GM23338 (cell line): Measurements from ENCODE around the gene TERC. TPM values are rescaled to one million over a fixed set of nuclear protein-coding genes. Genes with fewer than 3 reads are reported as not detected.
A peak's percentile ranks its signal among the peaks of the same experiment; 100 is the strongest.

Source experiments
- ATAC-seq: fragments of 200-7000 bp; cut with Tn5 transposase; 3 replicates; pipeline ENCODE4 v1.9.1; 2020
- DNase-seq: peaks from one replicate; pipeline ENCODE4 v3.0.0-alpha.2; 2015; ENCODE audit warnings: low spot score
- H2AFZ ChIP-seq: fragments of 200-600 bp; sonication (generic); 2 replicates; pipeline ENCODE4 v1.8.0; 2016; ENCODE audit warnings: antibody characterized with exemption, mild to moderate bottlenecking, moderate library complexity
- H3F3A ChIP-seq: fragments of 200-600 bp; sonication (generic); replicated peaks from 2 replicates; pipeline ENCODE4 v1.8.0; 2017; ENCODE audit warnings: antibody characterized with exemption, mixed run types, low read depth
- H3K27ac ChIP-seq: fragments of 200-600 bp; sonication (generic); 2 replicates; pipeline ENCODE4 v1.6.1; 2016; ENCODE audit warnings: low read depth
- H3K27me3 ChIP-seq: fragments of 200-600 bp; sonication (generic); 2 replicates; pipeline ENCODE4 v1.8.0; 2016; ENCODE audit warnings: mild to moderate bottlenecking, mixed run types, moderate library complexity; ENCODE audit not compliant: insufficient read depth
- H3K36me3 ChIP-seq: fragments of 200-600 bp; sonication (generic); 2 replicates; pipeline ENCODE4 v1.8.0; 2016; ENCODE audit warnings: mild to moderate bottlenecking; ENCODE audit not compliant: insufficient read depth
- H3K4me1 ChIP-seq: fragments of 200-600 bp; sonication (generic); 2 replicates; pipeline ENCODE4 v1.8.0; 2016; ENCODE audit warnings: mild to moderate bottlenecking, moderate library complexity; ENCODE audit not compliant: insufficient read depth
- H3K4me2 ChIP-seq: fragments of 200-600 bp; sonication (generic); 2 replicates; pipeline ENCODE4 v1.7.1; 2017; ENCODE audit warnings: mixed run types
- H3K4me3 ChIP-seq: fragments of 200-600 bp; sonication (generic); 2 replicates; pipeline ENCODE4 v1.6.1; 2016; ENCODE audit warnings: mixed run types
- H3K79me2 ChIP-seq: fragments of 200-600 bp; sonication (generic); replicated peaks from 2 replicates; pipeline ENCODE4 v1.8.0; 2017; ENCODE audit warnings: mild to moderate bottlenecking; ENCODE audit not compliant: insufficient read depth
- H3K9me2 ChIP-seq: fragments of 200-600 bp; sonication (generic); 2 replicates; pipeline ENCODE4 v1.8.0; 2017; ENCODE audit not compliant: insufficient read depth
- H4K20me1 ChIP-seq: fragments of 200-600 bp; sonication (generic); replicated peaks from 2 replicates; pipeline ENCODE4 v1.8.0; 2017; ENCODE audit warnings: mild to moderate bottlenecking; ENCODE audit not compliant: insufficient read depth
- H3K27ac Mint-ChIP-seq: 2 replicates; pipeline ENCODE4 v1.8.0; 2020; ENCODE audit warnings: inconsistent platforms, mild to moderate bottlenecking, moderate library complexity, mixed read lengths
- H3K27me3 Mint-ChIP-seq: 3 replicates; pipeline ENCODE4 v1.8.0; 2022; ENCODE audit warnings: low read depth, mild to moderate bottlenecking, moderate library complexity, mixed read lengths, inconsistent platforms; ENCODE audit not compliant: insufficient read depth, poor library complexity
- H3K36me3 Mint-ChIP-seq: 3 replicates; pipeline ENCODE4 v1.8.0; 2021; ENCODE audit warnings: low read depth, mild to moderate bottlenecking, inconsistent platforms, moderate library complexity, mixed read lengths
- H3K4me1 Mint-ChIP-seq: 3 replicates; pipeline ENCODE4 v1.8.0; 2020; ENCODE audit warnings: mild to moderate bottlenecking, inconsistent platforms, mixed read lengths
- H3K4me3 Mint-ChIP-seq: 3 replicates; pipeline ENCODE4 v1.8.0; 2021; ENCODE audit warnings: moderate library complexity, mild to moderate bottlenecking, inconsistent platforms, mixed read lengths
- H3K9me3 Mint-ChIP-seq: 3 replicates; pipeline ENCODE4 v1.8.0; 2020; ENCODE audit warnings: moderate library complexity, mild to moderate bottlenecking, inconsistent platforms, mixed read lengths
- EZH2 ChIP-seq: fragments of 200-600 bp; sonication (generic); IDR thresholded peaks from one replicate; pipeline ENCODE4 v1.8.0; 2017; ENCODE audit warnings: antibody characterized with exemption, mild to moderate bottlenecking, low read depth; ENCODE audit not compliant: unreplicated experiment
- EZH2phosphoT487 ChIP-seq: fragments of 200-600 bp; sonication (generic); IDR thresholded peaks from one replicate; pipeline ENCODE4 v1.8.1; 2018; ENCODE audit warnings: antibody characterized with exemption; ENCODE audit not compliant: unreplicated experiment
- JUNB ChIP-seq: IDR thresholded peaks from one replicate; pipeline ENCODE4 v1.6.1; 2016; ENCODE audit warnings: antibody characterized with exemption; ENCODE audit not compliant: unreplicated experiment
- POLR2AphosphoS5 ChIP-seq: IDR thresholded peaks from 2 replicates; pipeline ENCODE4 v1.6.1; 2016; ENCODE audit warnings: antibody characterized with exemption, low read depth
- STAT1 ChIP-seq: IDR thresholded peaks from one replicate; pipeline ENCODE4 v1.6.1; 2016; ENCODE audit warnings: antibody characterized with exemption; ENCODE audit not compliant: unreplicated experiment
- ZNF114 ChIP-seq: fragments of 250-450 bp; sonication (Bioruptor Pico); IDR thresholded peaks from 2 replicates; pipeline ENCODE4 v1.5.0; 2020; ENCODE audit warnings: mild to moderate bottlenecking, moderate library complexity
- ZNF331 ChIP-seq: fragments of 250-450 bp; sonication (Bioruptor Pico); IDR thresholded peaks from 2 replicates; pipeline ENCODE4 v1.5.0; 2020; ENCODE audit warnings: low read depth, mild to moderate bottlenecking, moderate library complexity
- polyA plus RNA-seq: library from polyadenylated mRNA; unstranded; fragments of >200 nt; fragmentation: Nextera tagmentation; extraction: Ambion mirVana; gene quantifications from 2 replicates; pipeline ENCODE4 v1.2.1, GENCODE V29; 2016
- total RNA-seq: library from RNA; depleted of rRNA; stranded (reverse); fragments of >200 nt; shearing (Covaris generic); gene quantifications from 2 replicates; pipeline ENCODE4 v1.2.3, GENCODE V29; 2014
- TF ChIP-seq, protein P1 (sequence below): IDR thresholded peaks from one replicate; pipeline ENCODE4 v1.6.1; 2018; ENCODE audit warnings: antibody characterized with exemption; ENCODE audit not compliant: unreplicated experiment
- TF ChIP-seq, protein P2 (sequence below), 2 experiments: fragments of 200-600 bp in 1 of 2; sonication (generic) in 1 of 2; conservative IDR thresholded peaks; 2 replicates each; pipeline versions ENCODE4 v1.5.1 to v1.6.1; 2016 to 2017; ENCODE audit warnings: antibody characterized with exemption in 2 of 2, low read depth in 2 of 2, mild to moderate bottlenecking in 2 of 2, moderate library complexity in 1 of 2

TERC gene
- total and polyA plus RNA-seq, 2 experiments from 2014 or later = 1.7 to 206 TPM

DNA sequence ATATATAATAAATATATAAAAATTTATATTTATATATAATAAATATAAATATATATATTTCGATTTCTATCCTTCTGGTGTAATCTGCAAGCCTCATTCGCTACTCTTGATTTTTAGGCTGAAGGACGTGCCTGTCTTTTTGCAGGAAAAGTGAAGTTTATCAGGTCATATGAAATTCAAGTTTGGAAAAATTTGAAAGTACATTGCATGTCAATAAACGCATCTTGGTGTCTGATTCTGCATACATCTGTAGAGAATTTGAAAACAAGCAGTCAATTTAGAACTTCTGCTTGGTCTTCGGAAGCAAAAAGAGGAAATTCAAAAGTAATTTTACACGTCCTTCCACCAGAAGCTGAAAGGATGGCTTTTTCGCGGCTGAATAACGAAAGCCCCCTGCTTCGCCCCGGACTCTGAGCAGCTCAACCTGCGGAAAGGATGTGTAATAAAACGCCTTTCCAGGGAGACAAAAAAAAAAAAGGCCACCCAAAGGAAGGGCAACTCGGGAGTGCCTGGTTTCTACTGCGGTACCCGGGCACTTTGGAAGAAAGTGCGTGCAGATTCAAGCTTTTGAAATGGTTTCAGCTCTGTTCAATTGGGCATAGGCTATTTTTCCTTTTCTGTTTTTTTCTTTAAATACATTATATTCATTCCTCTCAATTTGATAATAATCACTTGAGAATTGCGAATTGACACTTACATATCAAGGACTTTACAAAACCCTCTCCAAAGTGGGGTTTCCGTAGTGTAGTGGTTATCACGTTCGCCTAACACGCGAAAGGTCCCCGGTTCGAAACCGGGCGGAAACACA is 6.8 kb upstream of the TERC start:
- peak overlapping the region; percentile 97 for H3K4me3 Mint-ChIP-seq
- Histone ChIP-seq H3K36me3 (peaks cover 5% of the 10 kb centered on the region), H4K20me1 (no peaks in the 10 kb centered on the region), H3K4me2 (peak overlapping the region; percentile 74), H3K4me1 (peaks cover 27% of the 10 kb centered on the region), H3K9me2 (no peaks in the 10 kb centered on the region), H3K27me3 (no peaks in the 10 kb centered on the region), H3K79me2 (peaks cover 32% of the 10 kb centered on the region), H3F3A (peaks cover 9% of the 10 kb centered on the region; the same call in 1 of the 2 replicates), H3K27ac (peak overlapping the region; percentile 96), H3K4me3 (peak overlapping the region; percentile 96), H2AFZ (peak overlapping the region; percentile 28; the same call in 1 of the 2 replicates)
- H3K27me3 Mint-ChIP-seq = peaks cover 19% of the 10 kb centered on the region
- peak overlapping the region; percentile 98 for H3K27ac Mint-ChIP-seq
- peak; percentile 78 for DNase-seq
- peaks cover 30% of the 10 kb centered on the region for H3K4me1 Mint-ChIP-seq
- peaks cover 28% of the 10 kb centered on the region for H3K36me3 Mint-ChIP-seq
- TF ChIP-seq POLR2AphosphoS5 (0 out of 2 replicates have a peak, but pooled peaks have one; percentile 24), EZH2 (no peak)
- ATAC-seq = peak; percentile 3
- peaks cover 9% of the 10 kb centered on the region; the same call in 1 of the 3 replicates for H3K9me3 Mint-ChIP-seq

DNA sequence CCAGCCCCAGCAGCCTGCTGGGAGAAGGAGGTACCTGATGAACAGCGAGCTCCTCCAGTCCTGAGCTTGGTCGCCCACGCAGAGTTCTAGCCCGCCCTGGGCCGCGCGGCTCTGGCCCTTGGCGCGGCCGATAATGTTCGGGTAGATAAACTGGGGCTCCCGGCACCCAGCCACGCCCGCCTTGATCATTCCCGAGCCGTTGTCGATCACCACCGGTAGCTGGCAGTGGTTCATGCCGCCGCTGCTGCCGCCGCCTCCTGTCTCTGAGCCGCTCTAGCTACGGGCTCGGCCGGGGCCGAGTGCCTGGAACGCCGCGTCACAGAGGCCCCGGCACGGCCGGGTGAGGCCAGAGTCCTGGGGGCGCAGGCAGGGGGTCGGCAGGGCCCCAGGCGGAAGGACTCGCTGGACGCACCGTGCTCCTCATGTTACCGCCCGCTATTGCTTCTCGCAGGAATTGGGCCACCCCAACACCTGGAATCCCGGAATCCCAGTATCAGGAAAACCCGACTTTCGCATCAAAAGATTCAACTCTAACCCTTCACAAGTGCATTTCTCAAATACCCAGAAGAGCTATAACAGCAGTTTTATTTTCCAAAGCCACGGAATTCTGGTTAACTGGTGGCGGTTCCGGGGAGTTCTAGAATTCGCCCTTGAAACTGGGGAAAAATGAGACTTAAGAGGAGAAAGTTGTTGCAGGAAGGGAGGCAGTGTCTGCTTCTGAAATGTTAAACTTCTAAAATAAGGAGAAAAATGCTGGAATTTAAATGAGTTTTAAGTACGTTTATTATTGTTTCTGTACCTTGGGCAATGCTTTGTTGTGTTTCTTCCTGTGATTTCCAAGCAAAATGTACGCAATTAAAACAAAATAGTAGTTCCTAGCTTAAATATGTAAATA is 4.7 kb upstream of the TERC start, which contains the start of gene ACTRT3:
TSS of gene ACTRT3 (minus strand) at position 275 of the 895 bp plus-strand sequence. CDS start at position 234, 41 bp downstream.
- peak within 1 kb of the TSS; percentile 82 for H3K27ac Mint-ChIP-seq
- ATAC-seq = peak; percentile 37
- H3K4me2 ChIP-seq = peak within 1 kb of the TSS; percentile 95
- peak within 1 kb of the TSS; percentile 88 for H3K4me3 ChIP-seq
- peaks cover 12% of the 10 kb centered on the region; the same call in 1 of the 3 replicates for H3K9me3 Mint-ChIP-seq
- peak within 1 kb of the TSS; percentile 95 for H2AFZ ChIP-seq
- peaks cover 9% of the 10 kb centered on the region; the same call in 1 of the 2 replicates for H3F3A ChIP-seq
- H3K27me3 Mint-ChIP-seq = peaks cover 20% of the 10 kb centered on the region
- H3K36me3 Mint-ChIP-seq = peaks cover 12% of the 10 kb centered on the region
- H3K27ac ChIP-seq = peak within 1 kb of the TSS; percentile 98
- no peaks in the 10 kb centered on the region for H3K27me3 ChIP-seq
- no peaks in the 10 kb centered on the region for H3K36me3 ChIP-seq
- peaks cover 19% of the 10 kb centered on the region for H3K4me1 Mint-ChIP-seq
- H3K4me1 ChIP-seq = peaks cover 10% of the 10 kb centered on the region
- H3K9me2 ChIP-seq = no peaks in the 10 kb centered on the region
- H4K20me1 ChIP-seq = no peaks in the 10 kb centered on the region
- peak; percentile 85 for DNase-seq
- peaks cover 12% of the 10 kb centered on the region for H3K79me2 ChIP-seq
- H3K4me3 Mint-ChIP-seq = peak within 1 kb of the TSS; percentile 90
- no peak for TF ChIP-seq EZH2
- TF ChIP-seq STAT1 = no peak
- TF ChIP-seq JUNB = no peak
- TF ChIP-seq EZH2phosphoT487 = no peak
- TF ChIP-seq ZNF331 = no peak
- TF ChIP-seq, protein P1, sequence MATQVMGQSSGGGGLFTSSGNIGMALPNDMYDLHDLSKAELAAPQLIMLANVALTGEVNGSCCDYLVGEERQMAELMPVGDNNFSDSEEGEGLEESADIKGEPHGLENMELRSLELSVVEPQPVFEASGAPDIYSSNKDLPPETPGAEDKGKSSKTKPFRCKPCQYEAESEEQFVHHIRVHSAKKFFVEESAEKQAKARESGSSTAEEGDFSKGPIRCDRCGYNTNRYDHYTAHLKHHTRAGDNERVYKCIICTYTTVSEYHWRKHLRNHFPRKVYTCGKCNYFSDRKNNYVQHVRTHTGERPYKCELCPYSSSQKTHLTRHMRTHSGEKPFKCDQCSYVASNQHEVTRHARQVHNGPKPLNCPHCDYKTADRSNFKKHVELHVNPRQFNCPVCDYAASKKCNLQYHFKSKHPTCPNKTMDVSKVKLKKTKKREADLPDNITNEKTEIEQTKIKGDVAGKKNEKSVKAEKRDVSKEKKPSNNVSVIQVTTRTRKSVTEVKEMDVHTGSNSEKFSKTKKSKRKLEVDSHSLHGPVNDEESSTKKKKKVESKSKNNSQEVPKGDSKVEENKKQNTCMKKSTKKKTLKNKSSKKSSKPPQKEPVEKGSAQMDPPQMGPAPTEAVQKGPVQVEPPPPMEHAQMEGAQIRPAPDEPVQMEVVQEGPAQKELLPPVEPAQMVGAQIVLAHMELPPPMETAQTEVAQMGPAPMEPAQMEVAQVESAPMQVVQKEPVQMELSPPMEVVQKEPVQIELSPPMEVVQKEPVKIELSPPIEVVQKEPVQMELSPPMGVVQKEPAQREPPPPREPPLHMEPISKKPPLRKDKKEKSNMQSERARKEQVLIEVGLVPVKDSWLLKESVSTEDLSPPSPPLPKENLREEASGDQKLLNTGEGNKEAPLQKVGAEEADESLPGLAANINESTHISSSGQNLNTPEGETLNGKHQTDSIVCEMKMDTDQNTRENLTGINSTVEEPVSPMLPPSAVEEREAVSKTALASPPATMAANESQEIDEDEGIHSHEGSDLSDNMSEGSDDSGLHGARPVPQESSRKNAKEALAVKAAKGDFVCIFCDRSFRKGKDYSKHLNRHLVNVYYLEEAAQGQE = no peak
- 0 out of 2 replicates have a peak, but pooled peaks have one; percentile 25 for TF ChIP-seq ZNF114 (CRISPR knock-in tag)
- TF ChIP-seq, protein P2, sequence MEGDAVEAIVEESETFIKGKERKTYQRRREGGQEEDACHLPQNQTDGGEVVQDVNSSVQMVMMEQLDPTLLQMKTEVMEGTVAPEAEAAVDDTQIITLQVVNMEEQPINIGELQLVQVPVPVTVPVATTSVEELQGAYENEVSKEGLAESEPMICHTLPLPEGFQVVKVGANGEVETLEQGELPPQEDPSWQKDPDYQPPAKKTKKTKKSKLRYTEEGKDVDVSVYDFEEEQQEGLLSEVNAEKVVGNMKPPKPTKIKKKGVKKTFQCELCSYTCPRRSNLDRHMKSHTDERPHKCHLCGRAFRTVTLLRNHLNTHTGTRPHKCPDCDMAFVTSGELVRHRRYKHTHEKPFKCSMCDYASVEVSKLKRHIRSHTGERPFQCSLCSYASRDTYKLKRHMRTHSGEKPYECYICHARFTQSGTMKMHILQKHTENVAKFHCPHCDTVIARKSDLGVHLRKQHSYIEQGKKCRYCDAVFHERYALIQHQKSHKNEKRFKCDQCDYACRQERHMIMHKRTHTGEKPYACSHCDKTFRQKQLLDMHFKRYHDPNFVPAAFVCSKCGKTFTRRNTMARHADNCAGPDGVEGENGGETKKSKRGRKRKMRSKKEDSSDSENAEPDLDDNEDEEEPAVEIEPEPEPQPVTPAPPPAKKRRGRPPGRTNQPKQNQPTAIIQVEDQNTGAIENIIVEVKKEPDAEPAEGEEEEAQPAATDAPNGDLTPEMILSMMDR (conservative IDR thresholded peaks at IDR 0.05; ENCODE audit: low read depth in 2 of 2) = no peak; a peak in 1 of 4 replicates
